IPS-15b (cell line): Measurements from ENCODE around the gene SRPK3.

ENCODE experiments used
- H3K27me3 ChIP-seq: one replicate; pipeline ENCODE4 v1.6.1; 2013; ENCODE audit warnings: low read length; ENCODE audit not compliant: control insufficient read depth, insufficient read depth
- H3K36me3 ChIP-seq: one replicate; pipeline ENCODE4 v1.6.1; 2013; ENCODE audit warnings: low read length; ENCODE audit not compliant: control insufficient read depth, insufficient read depth
- H3K4me1 ChIP-seq: one replicate; pipeline ENCODE4 v1.6.1; 2013; ENCODE audit warnings: mild to moderate bottlenecking, low read length; ENCODE audit not compliant: control insufficient read depth, insufficient read depth
- H3K4me3 ChIP-seq: one replicate; pipeline ENCODE4 v1.5.1; 2013; ENCODE audit warnings: low read depth, low read length
- H3K9ac ChIP-seq: one replicate; pipeline ENCODE4 v1.6.1; 2013; ENCODE audit warnings: low read depth, mild to moderate bottlenecking, low read length
- H3K9me3 ChIP-seq: one replicate; pipeline ENCODE4 v1.6.1; 2013; ENCODE audit warnings: mild to moderate bottlenecking, low read length; ENCODE audit not compliant: control insufficient read depth, insufficient read depth

Gene SRPK3

GRCh38 chrX:153782871-153783270 is 2.0 kb downstream of the SRPK3 start:
- Histone ChIP-seq H3K27me3 (no peaks in the 10 kb centered on the region), H3K9ac (no peak overlapping the region), H3K4me3 (no peak overlapping the region), H3K36me3 (peaks cover 12% of the 10 kb centered on the region), H3K9me3 (peaks cover 5% of the 10 kb centered on the region), H3K4me1 (no peaks in the 10 kb centered on the region)

DNA sequence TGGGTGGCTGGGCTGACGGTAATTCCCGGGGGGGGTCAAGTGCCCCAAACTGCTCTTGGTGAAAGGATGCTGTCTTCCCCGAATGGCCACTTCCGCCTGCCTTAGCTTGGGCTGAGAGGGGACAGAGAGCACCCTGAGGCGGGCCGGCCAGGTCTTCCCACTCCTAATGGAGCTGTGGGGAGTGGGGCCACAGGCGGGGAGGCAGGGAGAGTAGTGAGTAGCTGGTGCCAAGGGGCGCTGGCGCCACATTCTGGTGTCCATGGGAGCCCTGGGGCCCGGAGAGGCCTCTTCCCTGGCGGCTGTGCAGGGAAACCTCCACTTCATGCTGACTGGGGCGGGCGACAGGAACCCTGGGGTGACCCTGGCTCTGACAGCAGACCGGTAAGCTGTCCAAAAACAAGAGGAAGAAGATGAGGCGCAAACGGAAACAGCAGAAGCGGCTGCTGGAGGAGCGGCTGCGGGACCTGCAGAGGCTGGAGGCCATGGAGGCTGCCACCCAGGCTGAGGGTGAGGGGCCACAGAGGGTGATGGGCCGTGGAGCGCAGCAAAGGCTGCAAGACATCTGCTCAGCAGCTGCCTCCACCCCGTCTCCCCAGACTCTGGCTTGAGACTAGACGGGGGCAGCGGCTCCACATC is 2.7 kb downstream of the SRPK3 start:
- Histone ChIP-seq H3K27me3 (no peaks in the 10 kb centered on the region), H3K4me1 (no peaks in the 10 kb centered on the region), H3K9me3 (peaks cover 5% of the 10 kb centered on the region), H3K36me3 (peaks cover 14% of the 10 kb centered on the region), H3K4me3 (no peak overlapping the region), H3K9ac (no peak overlapping the region)

GRCh38 chrX:153784325-153784967 is 3.6 kb downstream of the SRPK3 start:
- Histone ChIP-seq H3K4me3 (no peak overlapping the region), H3K9me3 (peaks cover 5% of the 10 kb centered on the region), H3K4me1 (no peaks in the 10 kb centered on the region), H3K36me3 (peaks cover 17% of the 10 kb centered on the region), H3K9ac (no peak overlapping the region), H3K27me3 (no peaks in the 10 kb centered on the region)

GRCh38 chrX:153786669-153787068 is 5.8 kb downstream of the SRPK3 start:
- Histone ChIP-seq H3K9me3 (peaks cover 5% of the 10 kb centered on the region), H3K27me3 (no peaks in the 10 kb centered on the region), H3K36me3 (peaks cover 26% of the 10 kb centered on the region), H3K4me3 (no peak overlapping the region), H3K4me1 (no peaks in the 10 kb centered on the region), H3K9ac (no peak overlapping the region)

- Histone ChIP-seq H3K9me3 (peaks cover 10% of the 10 kb centered on the region), H3K27me3 (no peaks in the 10 kb centered on the region), H3K9ac (no peak overlapping the region), H3K4me3 (no peak overlapping the region), H3K4me1 (no peaks in the 10 kb centered on the region), H3K36me3 (peaks cover 22% of the 10 kb centered on the region)
Measured at GRCh38 chrX:153789654-153790053, 8.8 kb downstream of the SRPK3 start.

- H3K9ac ChIP-seq = no peak overlapping the region
- peaks cover 19% of the 10 kb centered on the region for H3K36me3 ChIP-seq
- no peak overlapping the region for H3K4me3 ChIP-seq
- H3K9me3 ChIP-seq = peaks cover 10% of the 10 kb centered on the region
- H3K4me1 ChIP-seq = no peaks in the 10 kb centered on the region
- H3K27me3 ChIP-seq = no peaks in the 10 kb centered on the region
Measured at GRCh38 chrX:153791104-153791852, 10.4 kb downstream of the SRPK3 start.

- Histone ChIP-seq H3K4me3 (no peak overlapping the region), H3K9ac (peak overlapping the region; percentile 5)
Measured at GRCh38 chrX:153792368-153792767, 11.5 kb downstream of the SRPK3 start.

DNA sequence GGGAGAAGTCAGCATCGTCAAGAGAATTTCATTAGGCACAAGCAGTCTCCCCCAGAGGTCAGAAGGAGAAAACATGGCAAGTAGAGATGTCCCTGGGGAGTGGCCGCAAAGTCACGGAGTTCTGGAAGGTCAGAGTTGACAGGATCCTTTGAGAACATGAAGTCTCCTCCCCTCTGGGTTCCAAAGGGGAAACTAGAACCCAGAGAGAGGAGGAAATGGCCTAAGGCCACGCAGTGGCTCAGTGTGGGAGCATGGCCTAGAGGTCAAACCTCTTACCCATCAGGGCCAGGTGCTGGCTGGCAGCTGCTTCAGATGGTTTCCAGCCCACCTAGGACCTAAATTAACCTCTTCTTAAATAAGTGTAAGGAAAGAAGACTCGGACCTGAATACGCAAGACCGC is 12.4 kb downstream of the SRPK3 start:
- Histone ChIP-seq H3K9ac (peak overlapping the region; percentile 54), H3K4me3 (peak overlapping the region; percentile 71), H3K36me3 (peaks cover 34% of the 10 kb centered on the region), H3K27me3 (no peaks in the 10 kb centered on the region), H3K9me3 (peaks cover 6% of the 10 kb centered on the region), H3K4me1 (no peaks in the 10 kb centered on the region)

More at GRCh38 chrX:153792368-153792767, 11.5 kb downstream of the SRPK3 start:
- Histone ChIP-seq H3K27me3 (no peaks in the 10 kb centered on the region), H3K9me3 (peaks cover 7% of the 10 kb centered on the region), H3K4me1 (no peaks in the 10 kb centered on the region), H3K36me3 (peaks cover 27% of the 10 kb centered on the region)

DNA sequence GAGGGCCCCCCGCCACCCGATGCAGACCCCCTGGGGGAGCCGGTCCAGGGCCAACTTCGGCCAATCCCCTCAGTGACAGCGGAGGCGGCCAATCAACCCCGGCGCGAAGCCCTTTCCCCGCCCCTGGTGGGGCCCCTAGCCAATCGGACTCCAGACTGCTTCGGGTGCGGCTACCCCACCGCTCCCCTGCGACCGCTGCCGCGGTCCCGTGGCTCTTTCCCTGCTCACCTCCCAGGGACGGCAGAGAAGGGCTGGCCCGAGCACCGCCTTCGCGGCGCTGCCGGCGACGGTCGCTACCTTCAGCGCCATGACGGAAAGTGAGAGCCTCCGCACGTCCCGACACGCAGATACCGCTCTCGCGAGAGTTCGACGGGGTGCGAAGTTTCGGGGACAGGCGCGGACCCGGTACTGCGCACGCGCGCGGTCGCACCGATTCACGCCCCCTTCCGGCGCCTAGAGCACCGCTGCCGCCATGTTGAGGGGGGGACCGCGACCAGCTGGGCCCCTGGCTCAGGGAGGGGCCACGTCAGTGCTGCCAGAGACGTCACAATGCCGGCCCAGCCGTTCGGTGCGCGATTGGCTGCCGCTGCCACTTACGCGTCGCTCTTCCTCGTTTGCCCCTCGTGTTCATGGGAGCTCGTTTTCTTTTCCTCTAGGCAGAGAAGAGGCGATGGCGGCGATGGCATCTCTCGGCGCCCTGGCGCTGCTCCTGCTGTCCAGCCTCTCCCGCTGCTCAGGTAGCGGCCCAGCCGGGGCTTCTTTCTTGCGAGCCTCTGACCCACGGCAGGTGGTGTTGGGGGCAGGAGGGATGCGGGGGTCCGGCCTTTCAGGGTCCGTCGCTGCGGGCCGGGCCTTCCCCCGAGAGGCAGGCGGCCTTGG is 13.4 kb downstream of the SRPK3 start, which contains the start of the genes IDH3G and SSR4:
IDH3G (minus strand) TSS at position 358 of the 879 bp plus-strand sequence; CDS start at position 309, 49 bp downstream.
SSR4 (plus strand) TSS at position 651 of the 879 bp plus-strand sequence; CDS start at position 671, 20 bp downstream.
- Histone ChIP-seq H3K4me3 (peak within 1 kb of the TSS; percentile 71), H3K4me1 (no peaks in the 10 kb centered on the region), H3K27me3 (no peaks in the 10 kb centered on the region), H3K9ac (peak within 1 kb of the TSS; percentile 87), H3K9me3 (peaks cover 6% of the 10 kb centered on the region), H3K36me3 (peaks cover 34% of the 10 kb centered on the region)

DNA sequence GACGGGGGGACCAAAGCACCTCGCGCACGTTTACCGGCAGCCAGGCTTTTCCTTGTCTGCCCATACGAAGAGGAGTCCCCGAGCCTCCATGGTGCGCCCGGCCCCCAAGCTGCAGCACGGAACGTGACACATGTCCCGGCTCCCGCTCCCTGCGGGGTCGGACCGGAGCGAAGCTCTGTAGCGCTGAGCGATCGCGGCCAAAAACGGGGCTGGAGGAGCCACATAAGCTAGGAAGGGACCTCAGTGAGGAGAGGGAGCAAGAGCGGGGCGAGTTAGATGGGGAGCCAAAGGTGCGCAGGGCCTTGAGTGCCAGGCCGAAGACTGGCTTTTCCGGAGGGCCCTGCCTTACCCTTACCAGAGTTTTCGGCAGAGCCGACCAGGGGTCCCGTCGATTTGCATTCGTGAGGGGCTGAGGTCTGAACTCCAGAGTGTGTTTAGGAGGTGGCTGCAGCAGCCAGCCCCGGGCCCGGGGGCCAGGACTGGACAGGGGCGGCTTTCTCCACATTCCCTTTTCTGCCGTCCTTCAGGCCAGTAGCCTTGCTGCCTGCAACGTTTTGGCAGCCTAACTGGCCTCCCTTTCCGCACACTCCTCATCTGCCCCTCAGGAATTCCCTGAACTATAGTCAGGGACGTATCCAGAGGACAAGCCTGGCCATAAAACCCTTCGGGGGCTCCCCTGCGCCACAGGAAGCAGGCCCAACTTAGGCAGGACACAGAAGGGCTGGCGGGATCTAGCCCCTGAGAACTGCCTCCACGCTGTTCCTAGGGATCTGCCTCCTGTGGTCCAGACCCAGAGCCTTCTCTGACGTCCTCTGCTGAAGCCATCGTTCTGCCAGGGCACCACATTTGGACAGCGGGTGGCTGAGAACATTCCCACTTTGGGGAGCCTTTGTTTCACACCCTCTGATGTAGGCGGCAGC is 14.3 kb downstream of the SRPK3 start:
- H3K9me3 ChIP-seq = peaks cover 6% of the 10 kb centered on the region
- peak overlapping the region; percentile 70 for H3K4me3 ChIP-seq
- no peaks in the 10 kb centered on the region for H3K27me3 ChIP-seq
- H3K9ac ChIP-seq = peak overlapping the region; percentile 60
- peaks cover 28% of the 10 kb centered on the region for H3K36me3 ChIP-seq
- no peaks in the 10 kb centered on the region for H3K4me1 ChIP-seq
